K562 (cell line): Measurements from ENCODE around the gene POR. TPM values are rescaled to one million over a fixed set of nuclear protein-coding genes. Genes with fewer than 3 reads are reported as not detected.
A peak's percentile ranks its signal among the peaks of the same experiment; 100 is the strongest.

Source experiments
- BCLAF1 ChIP-seq, 2 experiments: fragments of 450-650 bp in 1 of 2; IDR thresholded peaks; 2 replicates each; pipeline ENCODE4 v1.6.1; 2011 to 2017; ENCODE audit warnings: low read depth in 2 of 2, antibody characterized with exemption in 1 of 2, borderline replicate concordance in 1 of 2, low read length in 1 of 2, mild to moderate bottlenecking in 1 of 2, mixed read lengths in 1 of 2; ENCODE audit not compliant: control insufficient read depth in 1 of 2
- FOXP1 ChIP-seq: sonication (generic); formaldehyde crosslinking; IDR thresholded peaks from 2 replicates; pipeline ENCODE4 v1.8.0; 2022; ENCODE audit warnings: mild to moderate bottlenecking, missing genetic modification reagents
- KLF6 ChIP-seq: fragments of 250-450 bp; sonication (Bioruptor Pico); IDR thresholded peaks from 2 replicates; pipeline ENCODE4 v1.4.0; 2020; ENCODE audit warnings: mild to moderate bottlenecking, moderate library complexity, borderline replicate concordance
- MYC ChIP-seq, 2 experiments: fragments of 250-450 bp in 1 of 2; sonication (Bioruptor Pico) in 1 of 2; IDR thresholded peaks; 2 replicates each; pipeline versions ENCODE4 v1.5.1 to v1.6.1; 2012 to 2021; ENCODE audit warnings: low read depth in 2 of 2, borderline replicate concordance in 1 of 2, improper control_type of control experiment in 1 of 2, low read length in 1 of 2, mild to moderate bottlenecking in 1 of 2, moderate library complexity in 1 of 2
- NRF1 ChIP-seq, 2 experiments: fragments of 450-650 bp; IDR thresholded peaks in 1 of 2; conservative IDR thresholded peaks in 1 of 2; 2 replicates each; pipeline ENCODE4 v1.6.1; 2014; ENCODE audit warnings: mild to moderate bottlenecking in 2 of 2
- PYGO2 ChIP-seq: fragments of 450-650 bp; IDR thresholded peaks from 2 replicates; pipeline ENCODE4 v1.6.1; 2016; ENCODE audit warnings: mild to moderate bottlenecking, missing genetic modification characterization, moderate library complexity, missing compliant biosample characterization
- RBM14 ChIP-seq: fragments of 200-400 bp; formaldehyde crosslinking; IDR thresholded peaks from 2 replicates; pipeline ENCODE4 v1.6.1; 2018; ENCODE audit warnings: low read depth, mild to moderate bottlenecking, low read length, moderate library complexity, borderline replicate concordance; ENCODE audit not compliant: insufficient read depth
- RNF219 ChIP-seq: fragments of 250-450 bp; sonication (Bioruptor Pico); IDR thresholded peaks from 2 replicates; pipeline ENCODE4 v1.5.0; 2022; ENCODE audit warnings: mild to moderate bottlenecking
- SP2 ChIP-seq: IDR thresholded peaks from 2 replicates; pipeline ENCODE4 v1.6.1; 2011; ENCODE audit warnings: mild to moderate bottlenecking, low read depth, low read length, moderate library complexity; ENCODE audit not compliant: poor library complexity, severe bottlenecking; ENCODE audit errors: extremely low read depth
- SRF ChIP-seq, 2 experiments: fragments of 250-450, 450-650 bp in 1 of 2; sonication (Bioruptor Pico) in 1 of 2; sonication (generic) in 1 of 2; formaldehyde crosslinking; IDR thresholded peaks; 2 replicates each; pipeline versions ENCODE4 v1.5.0 to v1.5.1; 2020 to 2022; ENCODE audit warnings: mild to moderate bottlenecking in 1 of 2, missing genetic modification reagents in 1 of 2
- TAL1 ChIP-seq: fragments of 450-650 bp; IDR thresholded peaks from 2 replicates; pipeline ENCODE4 v1.6.1; 2016; ENCODE audit warnings: mild to moderate bottlenecking
- TFAP4 ChIP-seq: sonication (generic); formaldehyde crosslinking; IDR thresholded peaks from 2 replicates; pipeline ENCODE4 v1.8.0; 2022; ENCODE audit warnings: missing genetic modification reagents, mild to moderate bottlenecking, moderate library complexity, borderline replicate concordance
- THAP12 ChIP-seq: fragments of 250-450 bp; sonication (Bioruptor Pico); IDR thresholded peaks from 2 replicates; pipeline ENCODE4 v1.9.0; 2021; ENCODE audit warnings: mild to moderate bottlenecking, inconsistent platforms
- THAP7 ChIP-seq: fragments of 250-450 bp; sonication (Bioruptor Pico); IDR thresholded peaks from 2 replicates; pipeline ENCODE4 v1.5.0; 2021
- ZNF644 ChIP-seq: fragments of 200-800 bp; sonication (Bioruptor generic); IDR thresholded peaks from 2 replicates; pipeline ENCODE4 v1.6.1; 2016; ENCODE audit warnings: low read depth, missing genetic modification characterization, missing compliant biosample characterization
- polyA plus RNA-seq, 8 experiments: library from polyadenylated mRNA; depleted of rRNA in 4 of 8; stranded (reverse) in 5 of 8; unstranded in 3 of 8; fragments of >200 nt; fragmentation: Nextera tagmentation in 2 of 8; fragmentation: Illumina TruSeq in 1 of 8; extraction: Ambion mirVana in 2 of 8; extraction: Trizol in 1 of 8; gene quantifications; 2 replicates each; pipeline versions ENCODE4 v1.2.1 to v1.2.3, GENCODE V29; 2011 to 2014; ENCODE audit warnings: inconsistent platforms in 1 of 8, missing spikeins in 1 of 8
- total RNA-seq, 7 experiments: library from RNA; depleted of rRNA in 6 of 7; stranded (reverse); fragments of >200 nt in 6 of 7; fragmentation: Illumina TruSeq in 2 of 7; extraction: Trizol in 2 of 7; gene quantifications; 2 replicates each; pipeline versions ENCODE4 v1.2.1 to v1.2.3, GENCODE V29; 2011 to 2021; ENCODE audit warnings: low replicate concordance in 1 of 7

Gene POR
- total and polyA plus RNA-seq, 9 of the 15 experiments (the other 6 are each of a cell fraction or from before 2014, with no cell fraction given), result 4.7 to 142 (median 40.8) TPM

- TF ChIP-seq TFAP4 (CRISPR knock-in tag) (peak; percentile 59), RBM14 (peak; percentile 74; the same call in 1 of the 2 replicates), RNF219 (CRISPR knock-in tag) (no peak), THAP7 (CRISPR knock-in tag) (peak; percentile 59; the same call in 1 of the 2 replicates), TAL1 (no peak), KLF6 (CRISPR knock-in tag) (peak; percentile 65; the same call in 1 of the 2 replicates), PYGO2 (no peak), THAP12 (CRISPR knock-in tag) (peak; percentile 92), MYC (IDR thresholded peaks at IDR 0.05; ENCODE audit: low read depth, low read length) (peak; percentile 90), MYC (CRISPR knock-in tag; IDR thresholded peaks at IDR 0.05; ENCODE audit: borderline replicate concordance, low read depth) (peak; percentile 75; the same call in 1 of the 2 replicates), BCLAF1 (IDR thresholded peaks at IDR 0.05; ENCODE audit: borderline replicate concordance in 1 of 2, control insufficient read depth in 1 of 2, low read depth in 2 of 2, low read length in 1 of 2) (peak in 1 of 2 experiments; percentile 92; a peak in 2 of 4 replicates), SRF (CRISPR knock-in tag; IDR thresholded peaks at IDR 0.05) (peak in 1 of 2 experiments; percentile 45; a peak in 1 of 4 replicates), SP2 (no peak), NRF1 (conservative IDR thresholded peaks at IDR 0.05 in 1 of 2, IDR thresholded peaks at IDR 0.05 in 1 of 2) (peak; percentile 74 to 79), ZNF644 (no peak; the same call in 1 of the 2 replicates), FOXP1 (CRISPR knock-in tag) (no peak)
Measured at GRCh38 chr7:75914655-75915415, at the start of gene POR (continued).
